ENCODE data around the gene FIGNL2.

FIGNL2 gene

GRCh38 chr12:51845482-51845881 is 3.0 kb downstream of the FIGNL2 start:
- no peak for DNase-seq (ENCODE audit: low read depth, low spot score)
- no peak for TF ChIP-seq CTCF (IDR thresholded peaks at IDR 0.05; ENCODE audit: low read depth, low read length)
- in situ Hi-C loops (cut with HindIII; ENCODE audit: low sequenced_read_pairs), result no loop called here
- H3K4me3 ChIP-seq (ENCODE audit: low read depth, low read length), result no peak overlapping the region

GRCh38 chr12:51844854-51845253 is 3.7 kb downstream of the FIGNL2 start:
- no peak overlapping the region for H3K4me3 ChIP-seq (ENCODE audit: low read depth, low read length)
- no peak for DNase-seq (ENCODE audit: low read depth, low spot score)
- no peak for TF ChIP-seq CTCF (IDR thresholded peaks at IDR 0.05; ENCODE audit: low read depth, low read length)
- in situ Hi-C loops (cut with HindIII; ENCODE audit: low sequenced_read_pairs), result no loop called here

GRCh38 chr12:51841727-51842126 is 6.8 kb downstream of the FIGNL2 start:
- DNase-seq (ENCODE audit: low read depth, low spot score), result no peak
- in situ Hi-C loops (cut with HindIII; ENCODE audit: low sequenced_read_pairs), result no loop called here
- no peak for TF ChIP-seq CTCF (IDR thresholded peaks at IDR 0.05; ENCODE audit: low read depth, low read length)
- H3K4me3 ChIP-seq (ENCODE audit: low read depth, low read length), result no peak overlapping the region

- no peak overlapping the region for H3K4me3 ChIP-seq (ENCODE audit: low read depth, low read length)
- in situ Hi-C loops (cut with HindIII; ENCODE audit: low sequenced_read_pairs), result no loop called here
- no peak for TF ChIP-seq CTCF (IDR thresholded peaks at IDR 0.05; ENCODE audit: low read depth, low read length)
- no peak for DNase-seq (ENCODE audit: low read depth, low spot score)
These were observed 7.6 kb downstream of the FIGNL2 start for GRCh38 chr12:51840966-51841365.

- TF ChIP-seq CTCF (IDR thresholded peaks at IDR 0.05; ENCODE audit: low read depth, low read length), result no peak
- H3K4me3 ChIP-seq (ENCODE audit: low read depth, low read length), result no peak overlapping the region
- no peak for DNase-seq (ENCODE audit: low read depth, low spot score)
- in situ Hi-C loops (cut with HindIII; ENCODE audit: low sequenced_read_pairs), result no loop called here
These were observed 9.1 kb downstream of the FIGNL2 start for GRCh38 chr12:51839310-51839947.

GRCh38 chr12:51838762-51839161 is 9.8 kb downstream of the FIGNL2 start:
- no peak for DNase-seq (ENCODE audit: low read depth, low spot score)
- in situ Hi-C loops (cut with HindIII; ENCODE audit: low sequenced_read_pairs), result no loop called here

More at GRCh38 chr12:51838762-51839161, 9.8 kb downstream of the FIGNL2 start:
- no peak for TF ChIP-seq CTCF (IDR thresholded peaks at IDR 0.05; ENCODE audit: low read depth, low read length)
- no peak overlapping the region for H3K4me3 ChIP-seq (ENCODE audit: low read depth, low read length)

Measured in astrocyte of the spinal cord (primary cell).